HEK293 (cell line): Measurements from ENCODE around the gene FOSL1.

Source experiments
- CTCF ChIA-PET: fragments of 350-600 bp; formaldehyde crosslinking; extraction: SDS; loops from one replicate; lab custom pipeline; 2021; ENCODE audit warnings: antibody characterized with exemption; lab: Yijun Ruan, JAX
- POLR2A ChIA-PET: fragments of 300-600 bp; formaldehyde crosslinking; extraction: SDS; loops from one replicate; lab custom pipeline; 2020; ENCODE audit warnings: antibody characterized with exemption, inconsistent platforms; lab: Yijun Ruan, JAX
- H3K27ac ChIP-seq: fragments of 200-500 bp; sonication (Bioruptor generic); 2 replicates; pipeline ENCODE4 v1.5.1; 2014; ENCODE audit warnings: low read depth, low read length, control low read depth, inconsistent platforms; ENCODE audit errors: extremely low read depth
- H3K36me3 ChIP-seq, 2 experiments: fragments of 200-500 bp in 1 of 2; sonication (Bioruptor generic) in 1 of 2; 1 replicate in 1 of 2; 2 replicates in 1 of 2; pipeline ENCODE4 v1.5.1; 2014 to 2017; ENCODE audit warnings: inconsistent platforms in 2 of 2, low read length in 2 of 2; ENCODE audit not compliant: control insufficient read depth in 2 of 2, insufficient read depth in 1 of 2
- H3K4me1 ChIP-seq: fragments of 200-500 bp; sonication (Bioruptor generic); 2 replicates; pipeline ENCODE4 v1.5.1; 2014; ENCODE audit warnings: mild to moderate bottlenecking, low read length, inconsistent platforms; ENCODE audit not compliant: control insufficient read depth, insufficient read depth
- H3K4me3 ChIP-seq: 2 replicates; pipeline ENCODE4 v1.5.1; 2011; ENCODE audit warnings: low read depth, mild to moderate bottlenecking, control low read depth, low read length, moderate library complexity
- H3K9me3 ChIP-seq: fragments of 200-500 bp; sonication (Bioruptor generic); 2 replicates; pipeline ENCODE4 v1.5.1; 2014; ENCODE audit warnings: low read depth, low read length, inconsistent platforms; ENCODE audit not compliant: control insufficient read depth, insufficient read depth
- OVOL3 ChIP-seq: fragments of 450-650 bp; formaldehyde crosslinking; IDR thresholded peaks from 2 replicates; pipeline ENCODE4 v1.5.1; 2016; ENCODE audit warnings: missing biosample characterization, missing genetic modification characterization
- PATZ1 ChIP-seq: fragments of 450-650 bp; formaldehyde crosslinking; IDR thresholded peaks from 2 replicates; pipeline ENCODE4 v1.5.1; 2016; ENCODE audit warnings: missing biosample characterization, missing genetic modification characterization
- RBAK ChIP-seq: fragments of 450-650 bp; formaldehyde crosslinking; IDR thresholded peaks from 2 replicates; pipeline ENCODE4 v1.5.1; 2016; ENCODE audit warnings: missing biosample characterization, missing genetic modification characterization
- WT1 ChIP-seq: fragments of 450-650 bp; formaldehyde crosslinking; IDR thresholded peaks from 2 replicates; pipeline ENCODE4 v1.5.1; 2016; ENCODE audit warnings: missing biosample characterization, missing genetic modification characterization
- ZBTB6 ChIP-seq: fragments of 450-650 bp; formaldehyde crosslinking; IDR thresholded peaks from 2 replicates; pipeline ENCODE4 v1.5.1; 2017; ENCODE audit warnings: missing biosample characterization, missing genetic modification characterization
- ZNF132 ChIP-seq: fragments of 450-650 bp; formaldehyde crosslinking; IDR thresholded peaks from 2 replicates; pipeline ENCODE4 v1.5.1; 2017; ENCODE audit warnings: missing biosample characterization, missing genetic modification characterization, borderline replicate concordance
- ZNF26 ChIP-seq: fragments of 450-650 bp; formaldehyde crosslinking; IDR thresholded peaks from 2 replicates; pipeline ENCODE4 v1.5.1; 2016; ENCODE audit warnings: missing biosample characterization, missing genetic modification characterization
- ZNF266 ChIP-seq: fragments of 450-650 bp; formaldehyde crosslinking; IDR thresholded peaks from 2 replicates; pipeline ENCODE4 v1.5.1; 2016; ENCODE audit warnings: missing biosample characterization, missing genetic modification characterization, low read depth
- ZNF585B ChIP-seq: fragments of 450-650 bp; formaldehyde crosslinking; IDR thresholded peaks from 2 replicates; pipeline ENCODE4 v1.5.1; 2016; ENCODE audit warnings: missing biosample characterization, missing genetic modification characterization
- ZNF610 ChIP-seq: fragments of 450-650 bp; formaldehyde crosslinking; IDR thresholded peaks from 2 replicates; pipeline ENCODE4 v1.5.1; 2016; ENCODE audit warnings: missing biosample characterization, missing genetic modification characterization, borderline replicate concordance
- ZNF707 ChIP-seq: fragments of 450-650 bp; formaldehyde crosslinking; IDR thresholded peaks from 2 replicates; pipeline ENCODE4 v1.5.1; 2016; ENCODE audit warnings: missing biosample characterization, missing genetic modification characterization
- ZSCAN4 ChIP-seq: fragments of 450-650 bp; formaldehyde crosslinking; IDR thresholded peaks from 2 replicates; pipeline ENCODE4 v1.5.1; 2017; ENCODE audit warnings: missing biosample characterization, missing genetic modification characterization
- TF ChIP-seq, protein P1 (sequence below): fragments of 450-650 bp; IDR thresholded peaks from 2 replicates; pipeline ENCODE4 v1.5.1; 2018; ENCODE audit warnings: missing biosample characterization, mild to moderate bottlenecking, missing genetic modification characterization
- TF ChIP-seq, protein P2 (sequence below): fragments of 450-650 bp; formaldehyde crosslinking; optimal IDR thresholded peaks from 2 replicates; pipeline ENCODE3; 2016; ENCODE audit warnings: missing biosample characterization, mild to moderate bottlenecking, missing genetic modification characterization

FOSL1 gene

GRCh38 chr11:65883786-65884715, 16.1 kb downstream of the FOSL1 start:
- H3K4me3 ChIP-seq = no peak overlapping the region
- peaks cover 0 to 53% of the 10 kb centered on the region in 2 experiments; a peak in 2 of 3 replicates for H3K36me3 ChIP-seq
- H3K27ac ChIP-seq = no peak overlapping the region
- no peaks in the 10 kb centered on the region for H3K4me1 ChIP-seq
- H3K9me3 ChIP-seq = no peaks in the 10 kb centered on the region
- ChIA-PET CTCF (interaction anchor here (0.5 to 9.5 kb wide), 43 partner anchors 8 to 261 kb away, joined by 3 to 189 read pairs (median 6); partner anchors contain the start of genes CFL1, FOSL1, KAT5 and MUS81), POLR2A (interaction anchor here (0.6 to 2.3 kb wide), 12 partner anchors 10 to 253 kb away, joined by 3 to 13 read pairs (median 6); partner anchors contain the start of genes CFL1, KAT5, MUS81 and RNASEH2C)
- TF ChIP-seq ZNF585B (tag by site-specific recombination) = no peak
- no peak for TF ChIP-seq WT1
- no peak for TF ChIP-seq ZNF266 (tag by site-specific recombination)
- TF ChIP-seq OVOL3 (tag by site-specific recombination) = no peak
- TF ChIP-seq RBAK (tag by site-specific recombination) = no peak
- TF ChIP-seq ZNF26 = no peak
- no peak for TF ChIP-seq ZSCAN4
- TF ChIP-seq, protein P1, sequence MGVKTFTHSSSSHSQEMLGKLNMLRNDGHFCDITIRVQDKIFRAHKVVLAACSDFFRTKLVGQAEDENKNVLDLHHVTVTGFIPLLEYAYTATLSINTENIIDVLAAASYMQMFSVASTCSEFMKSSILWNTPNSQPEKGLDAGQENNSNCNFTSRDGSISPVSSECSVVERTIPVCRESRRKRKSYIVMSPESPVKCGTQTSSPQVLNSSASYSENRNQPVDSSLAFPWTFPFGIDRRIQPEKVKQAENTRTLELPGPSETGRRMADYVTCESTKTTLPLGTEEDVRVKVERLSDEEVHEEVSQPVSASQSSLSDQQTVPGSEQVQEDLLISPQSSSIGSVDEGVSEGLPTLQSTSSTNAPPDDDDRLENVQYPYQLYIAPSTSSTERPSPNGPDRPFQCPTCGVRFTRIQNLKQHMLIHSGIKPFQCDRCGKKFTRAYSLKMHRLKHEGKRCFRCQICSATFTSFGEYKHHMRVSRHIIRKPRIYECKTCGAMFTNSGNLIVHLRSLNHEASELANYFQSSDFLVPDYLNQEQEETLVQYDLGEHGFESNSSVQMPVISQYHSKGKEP = no peak
- TF ChIP-seq ZBTB6 = no peak

- Histone ChIP-seq H3K4me1 (no peaks in the 10 kb centered on the region), H3K27ac (no peak overlapping the region), H3K4me3 (no peak overlapping the region), H3K9me3 (no peaks in the 10 kb centered on the region), H3K36me3 (peaks cover 0 to 53% of the 10 kb centered on the region in 2 experiments; a peak in 2 of 3 replicates)
- CTCF ChIA-PET = interaction anchor here (0.6 to 9.5 kb wide), 10 partner anchors 9 to 180 kb away, joined by 3 to 189 read pairs (median 20); partner anchors contain the start of genes CFL1, FOSL1 and MUS81
- TF ChIP-seq ZNF132 (tag by site-specific recombination) (no peak), ZNF610 (tag by site-specific recombination) (no peak), PATZ1 (tag by site-specific recombination) (no peak), ZNF707 (tag by site-specific recombination) (no peak)
- TF ChIP-seq, protein P2, sequence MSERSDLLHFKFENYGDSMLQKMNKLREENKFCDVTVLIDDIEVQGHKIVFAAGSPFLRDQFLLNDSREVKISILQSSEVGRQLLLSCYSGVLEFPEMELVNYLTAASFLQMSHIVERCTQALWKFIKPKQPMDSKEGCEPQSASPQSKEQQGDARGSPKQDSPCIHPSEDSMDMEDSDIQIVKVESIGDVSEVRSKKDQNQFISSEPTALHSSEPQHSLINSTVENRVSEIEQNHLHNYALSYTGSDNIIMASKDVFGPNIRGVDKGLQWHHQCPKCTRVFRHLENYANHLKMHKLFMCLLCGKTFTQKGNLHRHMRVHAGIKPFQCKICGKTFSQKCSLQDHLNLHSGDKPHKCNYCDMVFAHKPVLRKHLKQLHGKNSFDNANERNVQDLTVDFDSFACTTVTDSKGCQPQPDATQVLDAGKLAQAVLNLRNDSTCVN (tag by site-specific recombination) = no peak
- POLR2A ChIA-PET = interaction anchor here (2.2 to 2.3 kb wide), 2 partner anchors 23 to 163 kb away, joined by 5 to 13 read pairs; partner anchors contain the start of genes MUS81 and RNASEH2C
Observed at GRCh38 chr11:65883058-65883761, 17.0 kb downstream of the FOSL1 start.
